ENCODE measurements around the gene BCL7B. TPM values are rescaled to one million over a fixed set of nuclear protein-coding genes. Genes with fewer than 3 reads are reported as not detected.
A peak's percentile ranks its signal among the peaks of the same experiment; 100 is the strongest.
"Not testable (repeated sequence)": the region's sequence is repeated elsewhere in the genome, so short reads cannot be mapped to it uniquely, and the experiment has no call there.

The BCL7B gene
- total RNA-seq, 1 experiment from 2014 or later, result 95.4 TPM

DNA sequence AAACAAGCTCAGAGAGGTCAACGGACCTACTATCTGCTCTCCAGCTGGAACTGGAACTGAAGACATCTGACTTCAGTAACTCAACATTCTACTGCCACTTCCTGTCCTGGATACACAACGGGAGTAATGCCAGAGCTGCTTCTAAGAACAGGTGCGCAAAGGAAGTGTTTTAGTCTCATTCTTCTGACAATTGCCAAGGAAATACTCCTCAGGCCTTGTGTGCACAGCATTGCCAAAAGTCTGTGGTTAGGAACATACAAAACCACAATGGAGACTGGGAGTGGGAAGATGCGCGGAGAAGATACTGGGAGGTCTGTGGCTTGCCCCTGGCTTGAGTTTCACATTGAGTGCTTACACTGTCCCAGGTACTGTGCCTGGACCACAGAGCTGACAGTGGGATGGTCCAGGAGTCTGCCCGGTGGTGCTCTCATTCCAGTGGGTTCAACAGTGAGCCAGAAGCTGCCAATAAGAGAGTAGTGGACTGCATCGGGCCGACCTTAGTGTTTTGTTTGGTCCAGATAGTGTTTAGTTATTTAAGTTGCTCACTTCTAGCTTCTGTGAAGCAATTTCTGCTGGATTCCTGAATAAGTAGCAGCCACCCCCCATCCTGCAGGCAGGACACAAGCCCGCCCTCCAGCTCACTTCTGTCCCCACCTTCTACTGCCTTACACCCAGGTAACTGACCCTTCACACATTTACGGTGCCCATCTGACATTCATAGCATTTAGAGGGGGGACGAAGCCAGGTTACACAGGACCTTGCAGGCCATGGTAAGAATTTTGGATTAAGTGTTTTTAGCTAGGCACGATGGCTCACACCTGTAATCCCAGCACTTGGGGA lies 10.6 kb upstream of the BCL7B start:
- peak; percentile 30 for ATAC-seq
- no peaks in the 10 kb centered on the region for H3K27me3 ChIP-seq (ENCODE audit: control insufficient read depth, insufficient read depth, low read length)
- TF ChIP-seq, protein P1, sequence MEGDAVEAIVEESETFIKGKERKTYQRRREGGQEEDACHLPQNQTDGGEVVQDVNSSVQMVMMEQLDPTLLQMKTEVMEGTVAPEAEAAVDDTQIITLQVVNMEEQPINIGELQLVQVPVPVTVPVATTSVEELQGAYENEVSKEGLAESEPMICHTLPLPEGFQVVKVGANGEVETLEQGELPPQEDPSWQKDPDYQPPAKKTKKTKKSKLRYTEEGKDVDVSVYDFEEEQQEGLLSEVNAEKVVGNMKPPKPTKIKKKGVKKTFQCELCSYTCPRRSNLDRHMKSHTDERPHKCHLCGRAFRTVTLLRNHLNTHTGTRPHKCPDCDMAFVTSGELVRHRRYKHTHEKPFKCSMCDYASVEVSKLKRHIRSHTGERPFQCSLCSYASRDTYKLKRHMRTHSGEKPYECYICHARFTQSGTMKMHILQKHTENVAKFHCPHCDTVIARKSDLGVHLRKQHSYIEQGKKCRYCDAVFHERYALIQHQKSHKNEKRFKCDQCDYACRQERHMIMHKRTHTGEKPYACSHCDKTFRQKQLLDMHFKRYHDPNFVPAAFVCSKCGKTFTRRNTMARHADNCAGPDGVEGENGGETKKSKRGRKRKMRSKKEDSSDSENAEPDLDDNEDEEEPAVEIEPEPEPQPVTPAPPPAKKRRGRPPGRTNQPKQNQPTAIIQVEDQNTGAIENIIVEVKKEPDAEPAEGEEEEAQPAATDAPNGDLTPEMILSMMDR (IDR thresholded peaks at IDR 0.05), result no peak
- peak; percentile 38; the same call in 1 of the 2 replicates for TF ChIP-seq POLR2AphosphoS5 (IDR thresholded peaks at IDR 0.05; ENCODE audit: low read depth, low read length)
- H3K4me3 ChIP-seq (ENCODE audit: low read depth in 2 of 2, low read length in 2 of 2), result no peak overlapping the region
- no peaks in the 10 kb centered on the region; the same call in 1 of the 2 replicates for H3K36me3 ChIP-seq (ENCODE audit: control insufficient read depth, insufficient read depth, low read length)
- no peaks in the 10 kb centered on the region for H3K9me3 ChIP-seq (ENCODE audit: control insufficient read depth, insufficient read depth, low read depth, low read length)
- intact Hi-C loops (cut with micrococcal nuclease; ENCODE audit: unreplicated experiment), result no loop called here
- in situ Hi-C loops (cut with HindIII; ENCODE audit: low pct_unique_long_range_greater_than_20kb, low sequenced_read_pairs), result no loop called here
- BruUV-seq (replicated peaks), result no TSS peak
- no peak for DNase-seq (ENCODE audit: low read depth, low spot score)
- POLR2A ChIA-PET, result interaction anchor here (0.6 kb wide), 1 partner anchor 45 kb away, joined by 3 read pairs; no protein-coding TSS in a partner anchor
- H3K4me1 ChIP-seq (ENCODE audit: control insufficient read depth, insufficient read depth, low read length), result no peaks in the 10 kb centered on the region
- H3K27ac ChIP-seq (ENCODE audit: low read length), result no peak overlapping the region
- CTCF ChIA-PET, result no interaction called here

DNA sequence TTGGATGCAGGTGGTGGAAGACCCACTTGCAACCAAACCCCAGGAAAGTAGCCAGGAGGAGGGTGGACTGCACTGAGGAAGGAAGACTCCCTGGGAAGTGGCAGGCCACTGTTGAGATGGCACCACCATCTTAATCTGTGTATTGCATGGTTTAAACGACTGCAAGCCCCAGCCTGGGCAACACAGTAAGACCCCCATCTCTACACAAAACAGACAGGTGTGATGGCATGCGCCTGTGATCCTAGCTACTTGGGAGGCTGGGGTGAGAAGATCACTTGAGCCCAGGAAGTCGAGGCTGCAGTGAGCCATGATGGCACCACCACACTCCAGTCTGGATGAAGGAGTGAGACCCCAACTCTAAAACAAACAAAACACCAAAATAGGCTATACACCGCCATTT lies 9.7 kb upstream of the BCL7B start:
- no peak for TF ChIP-seq SIN3A (IDR thresholded peaks at IDR 0.05; ENCODE audit: borderline replicate concordance, insufficient read depth, low read depth, low read length)
- TF ChIP-seq, protein P1 (IDR thresholded peaks at IDR 0.05), result no peak
- no peak for TF ChIP-seq TCF7L2 (IDR thresholded peaks at IDR 0.05; ENCODE audit: low read depth, low read length)
- no peak; the same call in 1 of the 2 replicates for TF ChIP-seq POLR2AphosphoS5 (IDR thresholded peaks at IDR 0.05; ENCODE audit: low read depth, low read length)
- POLR2A ChIA-PET, result interaction anchor here (0.8 kb wide), 1 partner anchor 10 kb away, joined by 6 read pairs; no protein-coding TSS in a partner anchor
- Histone ChIP-seq H3K4me3 (ENCODE audit: low read depth in 2 of 2, low read length in 2 of 2) (no peak overlapping the region), H3K36me3 (ENCODE audit: control insufficient read depth, insufficient read depth, low read length) (no peaks in the 10 kb centered on the region; the same call in 1 of the 2 replicates), H3K9me3 (ENCODE audit: control insufficient read depth, insufficient read depth, low read depth, low read length) (no peaks in the 10 kb centered on the region), H3K4me1 (ENCODE audit: control insufficient read depth, insufficient read depth, low read length) (no peaks in the 10 kb centered on the region), H3K27ac (ENCODE audit: low read length) (no peak overlapping the region), H3K27me3 (ENCODE audit: control insufficient read depth, insufficient read depth, low read length) (no peaks in the 10 kb centered on the region)
- BruUV-seq (replicated peaks), result no TSS peak
- DNase-seq (ENCODE audit: low read depth, low spot score), result no peak
- CTCF ChIA-PET, result interaction anchor here (1.6 kb wide), 1 partner anchor 40 kb away, joined by 5 read pairs; no protein-coding TSS in a partner anchor
- intact Hi-C loops (cut with micrococcal nuclease; ENCODE audit: unreplicated experiment) (no loop called here), in situ Hi-C loops (cut with HindIII; ENCODE audit: low pct_unique_long_range_greater_than_20kb, low sequenced_read_pairs) (no loop called here)
- ATAC-seq, result no peak

DNA sequence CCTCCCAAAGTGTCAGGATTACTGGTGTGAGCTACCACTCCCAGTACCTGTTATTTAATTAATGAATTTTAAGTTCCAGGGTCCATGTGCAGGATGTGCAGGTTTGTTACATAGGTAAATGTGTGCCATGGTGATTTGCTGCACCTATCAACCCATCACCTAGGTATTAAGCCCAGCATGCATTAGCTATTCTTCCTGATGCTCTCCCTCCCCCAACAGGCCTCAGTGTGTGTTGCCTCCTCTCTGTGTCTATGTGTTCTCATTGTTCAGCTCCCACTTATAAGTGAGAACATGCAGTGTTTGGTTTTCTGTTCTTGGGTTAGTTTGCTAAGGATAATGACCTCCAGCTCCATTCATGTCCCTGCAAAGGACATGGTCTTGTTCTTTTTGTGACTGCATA lies 8.9 kb upstream of the BCL7B start:
- H3K27ac ChIP-seq (ENCODE audit: low read length); intact Hi-C loops (cut with micrococcal nuclease; ENCODE audit: unreplicated experiment); H3K4me1 ChIP-seq (ENCODE audit: control insufficient read depth, insufficient read depth, low read length); in situ Hi-C loops (cut with HindIII; ENCODE audit: low pct_unique_long_range_greater_than_20kb, low sequenced_read_pairs); DNase-seq (ENCODE audit: low read depth, low spot score); ATAC-seq; H3K27me3 ChIP-seq (ENCODE audit: control insufficient read depth, insufficient read depth, low read length); BruUV-seq (replicated peaks); H3K36me3 ChIP-seq (ENCODE audit: control insufficient read depth, insufficient read depth, low read length); H3K9me3 ChIP-seq (ENCODE audit: control insufficient read depth, insufficient read depth, low read depth, low read length): not testable (repeated sequence)
- peak overlapping the region in 1 of 2 experiments; percentile 59; a peak in 2 of 4 replicates for H3K4me3 ChIP-seq (ENCODE audit: low read depth in 2 of 2, low read length in 2 of 2)
- ChIA-PET POLR2A (interaction anchor here (0.6 to 0.8 kb wide), 2 partner anchors 9 to 20 kb away, joined by 4 to 6 read pairs; no protein-coding TSS in a partner anchor), CTCF (interaction anchor here (1.6 kb wide), 1 partner anchor 40 kb away, joined by 5 read pairs; no protein-coding TSS in a partner anchor)

Data from Panc1 (cell line).